Brain microvascular endothelial cell (primary cell): ENCODE data around the gene HYI.

Experiments used
- DNase-seq: peaks from one replicate; pipeline ENCODE4 v3.0.0-alpha.2; 2020
- H3K27ac ChIP-seq: fragments of 250-450 bp; sonication (Bioruptor Pico); 2 replicates; pipeline ENCODE4 v1.5.1; 2020; ENCODE audit warnings: mild to moderate bottlenecking, moderate library complexity
- H3K27me3 ChIP-seq: fragments of 250-450 bp; sonication (Bioruptor Pico); replicated peaks from 2 replicates; pipeline ENCODE4 v1.5.1; 2020; ENCODE audit warnings: mild to moderate bottlenecking
- H3K36me3 ChIP-seq: fragments of 250-450 bp; sonication (Bioruptor Pico); replicated peaks from 2 replicates; pipeline ENCODE4 v1.5.1; 2020; ENCODE audit warnings: mild to moderate bottlenecking
- H3K4me3 ChIP-seq: 2 replicates; pipeline ENCODE4 v1.5.1; 2011; ENCODE audit warnings: low read depth, mild to moderate bottlenecking, control low read depth, low read length, moderate library complexity
- CTCF ChIP-seq: IDR thresholded peaks from 2 replicates; pipeline ENCODE4 v1.5.1; 2011; ENCODE audit warnings: low read depth, mild to moderate bottlenecking, moderate library complexity, low read length, control low read depth, inconsistent platforms; ENCODE audit errors: missing control alignments
- in situ Hi-C: cut with HindIII; loops from 2 replicates; pipeline ENCODE4 v1.10.0; 2017; ENCODE audit warnings: low sequenced_read_pairs, low pct_ligation_motif_present

Gene HYI

GRCh38 chr1:43440358-43440757, 13.4 kb downstream of the HYI start:
- no peak for DNase-seq
- TF ChIP-seq CTCF, result no peak
- Histone ChIP-seq H3K27ac (no peak overlapping the region), H3K36me3 (peaks cover 63% of the 10 kb centered on the region), H3K4me3 (no peak overlapping the region), H3K27me3 (no peaks in the 10 kb centered on the region)
- in situ Hi-C loops, result no loop called here

GRCh38 chr1:43439781-43440180, 13.9 kb downstream of the HYI start:
- no peak overlapping the region for H3K27ac ChIP-seq
- no peak for TF ChIP-seq CTCF
- no peak for DNase-seq
- H3K36me3 ChIP-seq, result peaks cover 68% of the 10 kb centered on the region
- in situ Hi-C loops, result no loop called here
- H3K27me3 ChIP-seq, result no peaks in the 10 kb centered on the region
- H3K4me3 ChIP-seq, result no peak overlapping the region

- Histone ChIP-seq H3K27ac (no peak overlapping the region), H3K36me3 (peaks cover 73% of the 10 kb centered on the region), H3K4me3 (no peak overlapping the region), H3K27me3 (no peaks in the 10 kb centered on the region)
- no peak for DNase-seq
- TF ChIP-seq CTCF, result peak; percentile 7
- in situ Hi-C loops, result no loop called here
These were observed 14.7 kb downstream of the HYI start for GRCh38 chr1:43438953-43439581.

- in situ Hi-C loops, result no loop called here
- Histone ChIP-seq H3K27me3 (no peaks in the 10 kb centered on the region), H3K36me3 (peaks cover 73% of the 10 kb centered on the region), H3K4me3 (no peak overlapping the region), H3K27ac (no peak overlapping the region)
- no peak for DNase-seq
- no peak for TF ChIP-seq CTCF
These were observed 15.2 kb downstream of the HYI start for GRCh38 chr1:43438576-43438952.

GRCh38 chr1:43438006-43438405, 15.7 kb downstream of the HYI start:
- in situ Hi-C loops, result no loop called here

More at GRCh38 chr1:43438006-43438405, 15.7 kb downstream of the HYI start:
- no peaks in the 10 kb centered on the region for H3K27me3 ChIP-seq
- no peak overlapping the region for H3K4me3 ChIP-seq
- H3K36me3 ChIP-seq, result peaks cover 73% of the 10 kb centered on the region
- no peak overlapping the region for H3K27ac ChIP-seq
- no peak for DNase-seq
- no peak for TF ChIP-seq CTCF
